GM12801 (cell line): Measurements from ENCODE around the gene SLC2A11.

ENCODE experiments used
- CTCF ChIP-seq: IDR thresholded peaks from one replicate; pipeline ENCODE4 v1.5.1; 2011; ENCODE audit warnings: control low read depth; ENCODE audit not compliant: insufficient read length; ENCODE audit errors: extremely low read depth

The SLC2A11 gene

GRCh38 chr22:23899042-23899745 lies 41.5 kb downstream of the SLC2A11 start:
- no peak for TF ChIP-seq CTCF

GRCh38 chr22:23901600-23901999 lies 43.9 kb downstream of the SLC2A11 start:
- TF ChIP-seq CTCF: no peak

GRCh38 chr22:23903328-23903971 lies 45.8 kb downstream of the SLC2A11 start:
- no peak for TF ChIP-seq CTCF

- no peak for TF ChIP-seq CTCF
Observed at GRCh38 chr22:23904573-23905254, 47.0 kb downstream of the SLC2A11 start.

GRCh38 chr22:23906641-23907040 lies 49.0 kb downstream of the SLC2A11 start:
- TF ChIP-seq CTCF: no peak

GRCh38 chr22:23908587-23909205 lies 51.0 kb downstream of the SLC2A11 start:
- TF ChIP-seq CTCF: no peak

GRCh38 chr22:23909296-23909898 lies 51.7 kb downstream of the SLC2A11 start:
- TF ChIP-seq CTCF: no peak
